ENCODE measurements around the gene C1QTNF6. TPM values are rescaled to one million over a fixed set of nuclear protein-coding genes. Genes with fewer than 3 reads are reported as not detected.

C1QTNF6 gene
- total and polyA plus RNA-seq, 2 experiments from 2014 or later: 23.6 to 29.7 TPM

DNA sequence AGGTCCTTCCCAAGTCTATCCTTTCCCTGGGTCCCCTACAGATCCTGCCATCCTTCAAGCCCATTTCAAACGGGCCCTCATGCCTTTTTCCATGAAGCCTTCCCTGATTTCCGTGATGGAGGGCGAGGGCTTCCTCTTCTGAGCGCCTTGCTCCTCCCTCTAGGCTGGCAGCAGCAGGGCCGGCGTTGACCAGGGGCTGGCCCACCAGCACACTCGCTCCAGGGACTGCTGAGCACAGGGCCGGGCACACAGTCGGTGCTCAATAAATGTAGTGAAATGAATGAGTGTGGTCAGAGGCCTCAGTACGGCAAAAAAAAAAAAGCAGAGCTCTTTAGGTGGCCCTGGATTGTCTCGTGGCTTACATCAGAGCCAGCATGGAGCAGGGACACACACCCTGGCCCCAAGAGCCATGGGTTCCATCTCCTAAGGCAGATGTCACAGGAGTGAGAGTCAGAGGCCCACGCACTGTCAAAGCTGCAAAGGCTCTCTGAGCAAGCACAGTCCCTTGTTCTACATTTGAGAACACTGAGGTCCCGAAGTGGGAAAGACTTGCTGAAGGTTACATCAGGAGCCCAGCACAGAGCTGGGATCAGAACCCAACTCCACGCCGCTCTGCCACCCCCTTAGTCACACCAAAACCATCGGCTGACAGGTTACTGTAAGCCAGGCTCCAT, 41.4 kb downstream of the C1QTNF6 start:
- Histone ChIP-seq H2AFZ (no peak overlapping the region), H3K4me3 (no peak overlapping the region), H4K20me1 (ENCODE audit: insufficient read depth, poor library complexity, severe bottlenecking) (no peaks in the 10 kb centered on the region), H3K4me1 (ENCODE audit: insufficient read depth) (no peaks in the 10 kb centered on the region), H3K27ac (no peak overlapping the region), H3K9me2 (replicated peaks; ENCODE audit: insufficient read depth) (no peaks in the 10 kb centered on the region), H3K27me3 (no peaks in the 10 kb centered on the region), H3K36me3 (replicated peaks; ENCODE audit: insufficient read depth, low read depth) (no peaks in the 10 kb centered on the region), H3K9me3 (ENCODE audit: low read depth) (no peaks in the 10 kb centered on the region), H3K79me2 (no peaks in the 10 kb centered on the region), H3K4me2 (no peak overlapping the region)
- no peak for TF ChIP-seq EZH2phosphoT487 (IDR thresholded peaks at IDR 0.05; ENCODE audit: low read depth, severe bottlenecking, unreplicated experiment)
- no peak for TF ChIP-seq EZH2 (IDR thresholded peaks at IDR 0.05; ENCODE audit: borderline replicate concordance)
- TF ChIP-seq, protein P1, sequence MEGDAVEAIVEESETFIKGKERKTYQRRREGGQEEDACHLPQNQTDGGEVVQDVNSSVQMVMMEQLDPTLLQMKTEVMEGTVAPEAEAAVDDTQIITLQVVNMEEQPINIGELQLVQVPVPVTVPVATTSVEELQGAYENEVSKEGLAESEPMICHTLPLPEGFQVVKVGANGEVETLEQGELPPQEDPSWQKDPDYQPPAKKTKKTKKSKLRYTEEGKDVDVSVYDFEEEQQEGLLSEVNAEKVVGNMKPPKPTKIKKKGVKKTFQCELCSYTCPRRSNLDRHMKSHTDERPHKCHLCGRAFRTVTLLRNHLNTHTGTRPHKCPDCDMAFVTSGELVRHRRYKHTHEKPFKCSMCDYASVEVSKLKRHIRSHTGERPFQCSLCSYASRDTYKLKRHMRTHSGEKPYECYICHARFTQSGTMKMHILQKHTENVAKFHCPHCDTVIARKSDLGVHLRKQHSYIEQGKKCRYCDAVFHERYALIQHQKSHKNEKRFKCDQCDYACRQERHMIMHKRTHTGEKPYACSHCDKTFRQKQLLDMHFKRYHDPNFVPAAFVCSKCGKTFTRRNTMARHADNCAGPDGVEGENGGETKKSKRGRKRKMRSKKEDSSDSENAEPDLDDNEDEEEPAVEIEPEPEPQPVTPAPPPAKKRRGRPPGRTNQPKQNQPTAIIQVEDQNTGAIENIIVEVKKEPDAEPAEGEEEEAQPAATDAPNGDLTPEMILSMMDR (IDR thresholded peaks at IDR 0.05; ENCODE audit: poor library complexity): no peak
- WGBS (ENCODE audit: low lambda C conversion rate, missing lambda C conversion rate): 88% methylated on average over 16 of the region's 16 CpGs
- DNase-seq (ENCODE audit: low spot score): no peak

DNA sequence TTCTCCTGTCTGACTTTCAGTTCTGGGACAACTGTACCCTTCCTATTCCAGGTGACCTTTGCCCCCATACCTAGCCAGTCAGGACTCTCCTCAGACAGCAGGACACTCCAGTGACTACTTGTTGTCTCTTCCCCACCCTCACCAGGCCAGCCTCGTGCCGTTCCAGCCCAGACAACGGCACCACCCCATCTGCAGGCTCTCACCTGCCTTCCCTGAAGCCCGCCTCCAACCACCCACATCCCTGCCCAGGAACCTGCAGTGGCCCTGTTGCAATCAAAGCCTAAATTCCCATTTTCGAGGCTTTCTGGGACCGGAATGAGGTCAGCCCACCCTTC, 42.0 kb downstream of the C1QTNF6 start:
- Histone ChIP-seq H3K4me2 (no peak overlapping the region), H3K4me3 (no peak overlapping the region), H4K20me1 (ENCODE audit: insufficient read depth, poor library complexity, severe bottlenecking) (no peaks in the 10 kb centered on the region), H3K27me3 (no peaks in the 10 kb centered on the region), H3K9me3 (ENCODE audit: low read depth) (no peaks in the 10 kb centered on the region), H3K36me3 (replicated peaks; ENCODE audit: insufficient read depth, low read depth) (no peaks in the 10 kb centered on the region), H2AFZ (no peak overlapping the region), H3K4me1 (ENCODE audit: insufficient read depth) (no peaks in the 10 kb centered on the region), H3K9me2 (replicated peaks; ENCODE audit: insufficient read depth) (no peaks in the 10 kb centered on the region), H3K27ac (no peak overlapping the region), H3K79me2 (no peaks in the 10 kb centered on the region)
- DNase-seq (ENCODE audit: low spot score): no peak
- WGBS (ENCODE audit: low lambda C conversion rate, missing lambda C conversion rate): 68% methylated on average over 6 of the region's 6 CpGs
- TF ChIP-seq, protein P1 (IDR thresholded peaks at IDR 0.05; ENCODE audit: poor library complexity): no peak
- TF ChIP-seq EZH2 (IDR thresholded peaks at IDR 0.05; ENCODE audit: borderline replicate concordance) (no peak), EZH2phosphoT487 (IDR thresholded peaks at IDR 0.05; ENCODE audit: low read depth, severe bottlenecking, unreplicated experiment) (no peak)

DNA sequence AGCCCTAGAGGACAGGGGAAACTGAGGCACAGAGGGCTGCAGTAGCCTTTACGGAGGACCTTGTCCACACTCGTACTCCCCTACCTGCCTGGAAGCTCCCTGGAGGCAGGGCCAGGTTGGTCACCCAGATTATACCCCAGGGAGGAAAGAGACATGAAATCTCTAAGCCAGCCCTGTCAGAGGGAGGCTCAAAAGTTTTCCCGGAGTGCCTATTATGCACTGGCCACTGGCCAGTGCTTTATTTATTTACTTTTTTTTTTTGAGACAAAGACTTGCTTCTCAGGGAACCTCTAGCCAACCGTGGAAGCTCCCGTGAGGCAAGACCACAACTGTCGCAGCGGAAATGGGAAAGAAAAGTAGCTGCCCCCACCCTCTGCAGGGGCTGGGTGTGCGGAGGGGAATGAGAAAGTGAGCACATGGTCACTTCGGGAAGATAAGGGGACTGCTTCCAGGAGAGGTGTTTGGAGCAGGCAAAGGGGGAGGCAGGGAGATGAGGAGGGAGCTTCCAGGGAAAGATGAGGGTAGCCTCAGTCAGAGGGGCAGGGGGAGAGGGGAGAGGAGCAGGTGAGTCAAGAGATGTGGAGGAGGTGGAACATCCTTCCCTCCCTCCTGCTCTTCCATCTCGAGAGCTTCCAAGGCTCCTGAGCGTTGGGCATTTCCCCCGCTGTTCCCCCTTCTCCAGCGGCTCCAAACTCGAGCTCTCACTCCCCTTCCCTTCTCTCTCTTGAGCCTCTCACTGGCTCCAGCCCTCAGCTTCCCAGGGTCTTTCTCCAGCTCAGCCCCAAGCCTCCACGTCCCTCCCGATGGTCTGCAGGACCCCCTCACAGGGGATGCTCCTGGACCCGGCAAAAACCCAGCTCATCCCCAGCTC, 42.6 kb downstream of the C1QTNF6 start:
- H3K36me3 ChIP-seq (replicated peaks; ENCODE audit: insufficient read depth, low read depth): no peaks in the 10 kb centered on the region
- no peaks in the 10 kb centered on the region for H4K20me1 ChIP-seq (ENCODE audit: insufficient read depth, poor library complexity, severe bottlenecking)
- TF ChIP-seq EZH2phosphoT487 (IDR thresholded peaks at IDR 0.05; ENCODE audit: low read depth, severe bottlenecking, unreplicated experiment): no peak
- no peak for TF ChIP-seq EZH2 (IDR thresholded peaks at IDR 0.05; ENCODE audit: borderline replicate concordance)
- TF ChIP-seq, protein P1 (IDR thresholded peaks at IDR 0.05; ENCODE audit: poor library complexity): no peak
- no peak overlapping the region for H2AFZ ChIP-seq
- no peak overlapping the region for H3K4me2 ChIP-seq
- H3K27ac ChIP-seq: no peak overlapping the region
- H3K9me3 ChIP-seq (ENCODE audit: low read depth): no peaks in the 10 kb centered on the region
- H3K27me3 ChIP-seq: no peaks in the 10 kb centered on the region
- H3K4me1 ChIP-seq (ENCODE audit: insufficient read depth): no peaks in the 10 kb centered on the region
- DNase-seq (ENCODE audit: low spot score): no peak
- H3K4me3 ChIP-seq: no peak overlapping the region
- no peaks in the 10 kb centered on the region for H3K79me2 ChIP-seq
- WGBS (ENCODE audit: low lambda C conversion rate, missing lambda C conversion rate): 67% methylated on average over 16 of the region's 17 CpGs
- no peaks in the 10 kb centered on the region for H3K9me2 ChIP-seq (replicated peaks; ENCODE audit: insufficient read depth)

Measured in hepatocyte (in vitro differentiated cells).